ENCODE measurements around the gene MAP7D2.

DNA sequence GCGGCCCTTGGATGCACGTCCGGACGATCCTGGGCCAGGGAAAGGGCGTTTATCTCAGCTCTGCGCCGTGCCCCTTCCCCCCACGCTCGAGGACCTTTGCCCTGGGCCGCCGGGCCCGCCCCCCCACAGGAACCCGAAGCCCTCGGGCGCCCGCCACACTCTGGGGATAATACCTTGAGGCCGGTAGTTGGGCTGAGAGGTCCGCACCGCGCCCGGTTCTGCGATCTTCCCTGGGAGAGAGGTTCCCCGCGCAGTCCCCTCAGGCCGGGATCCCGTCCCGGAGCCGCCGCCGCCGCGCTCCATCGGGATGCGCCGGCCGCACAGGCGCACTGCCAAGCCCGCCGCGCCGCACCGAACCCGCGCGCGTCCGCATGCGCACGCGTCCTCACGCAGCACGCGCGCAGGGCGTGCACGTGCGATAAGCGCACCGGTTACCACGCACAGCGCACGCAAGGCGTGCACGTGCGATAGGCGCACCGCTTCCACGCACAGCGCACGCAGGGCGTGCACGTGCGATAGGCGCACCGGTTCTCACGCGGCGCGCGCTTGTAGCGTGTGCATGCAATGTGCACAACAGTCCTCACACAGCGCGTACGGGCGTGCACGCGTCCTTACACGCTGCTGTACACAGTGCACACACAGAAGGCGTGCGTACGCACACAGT is at the start of gene MAP7D2:
- TF ChIP-seq, protein P1, sequence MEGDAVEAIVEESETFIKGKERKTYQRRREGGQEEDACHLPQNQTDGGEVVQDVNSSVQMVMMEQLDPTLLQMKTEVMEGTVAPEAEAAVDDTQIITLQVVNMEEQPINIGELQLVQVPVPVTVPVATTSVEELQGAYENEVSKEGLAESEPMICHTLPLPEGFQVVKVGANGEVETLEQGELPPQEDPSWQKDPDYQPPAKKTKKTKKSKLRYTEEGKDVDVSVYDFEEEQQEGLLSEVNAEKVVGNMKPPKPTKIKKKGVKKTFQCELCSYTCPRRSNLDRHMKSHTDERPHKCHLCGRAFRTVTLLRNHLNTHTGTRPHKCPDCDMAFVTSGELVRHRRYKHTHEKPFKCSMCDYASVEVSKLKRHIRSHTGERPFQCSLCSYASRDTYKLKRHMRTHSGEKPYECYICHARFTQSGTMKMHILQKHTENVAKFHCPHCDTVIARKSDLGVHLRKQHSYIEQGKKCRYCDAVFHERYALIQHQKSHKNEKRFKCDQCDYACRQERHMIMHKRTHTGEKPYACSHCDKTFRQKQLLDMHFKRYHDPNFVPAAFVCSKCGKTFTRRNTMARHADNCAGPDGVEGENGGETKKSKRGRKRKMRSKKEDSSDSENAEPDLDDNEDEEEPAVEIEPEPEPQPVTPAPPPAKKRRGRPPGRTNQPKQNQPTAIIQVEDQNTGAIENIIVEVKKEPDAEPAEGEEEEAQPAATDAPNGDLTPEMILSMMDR (IDR thresholded peaks at IDR 0.05): no peak
- no peak for TF ChIP-seq POLR2A (IDR thresholded peaks at IDR 0.05)
- TF ChIP-seq EP300 (IDR thresholded peaks at IDR 0.05; ENCODE audit: low read depth): no peak
- TF ChIP-seq POLR2AphosphoS5 (IDR thresholded peaks at IDR 0.05): no peak

Measured in transverse colon (tissue), 4 donors.